CD4-positive, alpha-beta T cell (primary cell): ENCODE data around the gene IGLL1. TPM values are rescaled to one million over a fixed set of nuclear protein-coding genes. Genes with fewer than 3 reads are reported as not detected.
A peak's percentile ranks its signal among the peaks of the same experiment; 100 is the strongest.

Source experiments
- ATAC-seq: fragments of 200-7000 bp; cut with Tn5 transposase; one replicate; pipeline ENCODE4 v1.10.0; 2022; ENCODE audit warnings: mild to moderate bottlenecking; ENCODE audit not compliant: poor library complexity
- CTCF ChIA-PET: fragments of 350-600 bp; sonication (Branson Sonifier 250); formaldehyde crosslinking; loops from one replicate; lab custom pipeline; 2021; ENCODE audit warnings: antibody characterized with exemption, inconsistent platforms; lab: Charles Lee
- POLR2A ChIA-PET: fragments of 350-600 bp; sonication (Branson Sonifier 250); formaldehyde crosslinking; loops from one replicate; lab custom pipeline; 2021; ENCODE audit warnings: antibody characterized with exemption, inconsistent platforms; lab: Charles Lee
- DNase-seq, 14 experiments: peaks; one replicate each; pipeline ENCODE4 v3.0.0-alpha.2; 2013 to 2020; ENCODE audit warnings: mixed read lengths in 2 of 14
- H3K27ac ChIP-seq, 2 donors: one replicate each; pipeline versions ENCODE4 v1.5.1 to v1.7.0; 2013; ENCODE audit warnings: low read length in 2 of 2, low read depth in 1 of 2, mild to moderate bottlenecking in 1 of 2
- H3K27me3 ChIP-seq, 2 experiments: 1 replicate in 1 of 2; 2 replicates in 1 of 2; pipeline versions ENCODE4 v1.6.1 to v1.7.0; 2013; ENCODE audit warnings: low read length in 2 of 2, control low read depth in 1 of 2, mild to moderate bottlenecking in 1 of 2, moderate library complexity in 1 of 2; ENCODE audit not compliant: insufficient read depth in 2 of 2, control insufficient read depth in 1 of 2
- H3K36me3 ChIP-seq: one replicate; pipeline ENCODE4 v1.6.1; 2013; ENCODE audit warnings: low read length, control low read depth; ENCODE audit not compliant: insufficient read depth
- H3K4me1 ChIP-seq: one replicate; pipeline ENCODE4 v1.6.1; 2013; ENCODE audit warnings: low read length, control low read depth; ENCODE audit not compliant: insufficient read depth
- H3K4me3 ChIP-seq: one replicate; pipeline ENCODE4 v1.5.1; 2013; ENCODE audit warnings: mild to moderate bottlenecking, low read length, moderate library complexity
- H3K9me3 ChIP-seq, 2 experiments: 1 replicate in 1 of 2; 2 replicates in 1 of 2; pipeline versions ENCODE4 v1.6.1 to v1.7.0; 2013; ENCODE audit warnings: low read length in 2 of 2, mild to moderate bottlenecking in 2 of 2, control low read depth in 1 of 2, moderate library complexity in 1 of 2; ENCODE audit not compliant: control insufficient read depth in 1 of 2, insufficient read depth in 1 of 2
- H3K27ac Mint-ChIP-seq: one replicate; pipeline ENCODE4 v1.8.0; 2020; ENCODE audit warnings: mixed read lengths
- H3K27me3 Mint-ChIP-seq: one replicate; pipeline ENCODE4 v1.8.0; 2021; ENCODE audit warnings: mixed read lengths
- H3K36me3 Mint-ChIP-seq: one replicate; pipeline ENCODE4 v1.8.0; 2021; ENCODE audit warnings: low read depth, mixed read lengths
- H3K4me1 Mint-ChIP-seq: one replicate; pipeline ENCODE4 v1.8.0; 2021; ENCODE audit warnings: low read depth, mixed read lengths
- H3K4me3 Mint-ChIP-seq: one replicate; pipeline ENCODE4 v1.8.0; 2020; ENCODE audit warnings: mild to moderate bottlenecking, mixed read lengths
- H3K9me3 Mint-ChIP-seq: one replicate; pipeline ENCODE4 v1.8.0; 2020; ENCODE audit warnings: mixed read lengths
- intact Hi-C, 2 experiments: fragments of 100-400 bp; cut with DNase I in 1 of 2; cut with micrococcal nuclease in 1 of 2; formaldehyde crosslinking; loops; one replicate each; pipeline versions ENCODE4 v1.15.1 to v1.9.0; 2023 to 2025; cut with DNase I, micrococcal nuclease
- total RNA-seq, 174 experiments: library from RNA in 2 of 174; stranded (reverse) in 2 of 174; gene quantifications; one replicate each; pipeline ENCODE4 v1.2.3 and lab custom pipeline; 2021 to 2026
- TF ChIP-seq, protein P1 (sequence below): fragments of 200-600 bp; IDR thresholded peaks from one replicate; pipeline ENCODE4 v1.8.0; 2022; ENCODE audit warnings: antibody characterized with exemption, mild to moderate bottlenecking

Gene IGLL1
- total RNA-seq, 2 experiments from 2014 or later: not detected

DNA sequence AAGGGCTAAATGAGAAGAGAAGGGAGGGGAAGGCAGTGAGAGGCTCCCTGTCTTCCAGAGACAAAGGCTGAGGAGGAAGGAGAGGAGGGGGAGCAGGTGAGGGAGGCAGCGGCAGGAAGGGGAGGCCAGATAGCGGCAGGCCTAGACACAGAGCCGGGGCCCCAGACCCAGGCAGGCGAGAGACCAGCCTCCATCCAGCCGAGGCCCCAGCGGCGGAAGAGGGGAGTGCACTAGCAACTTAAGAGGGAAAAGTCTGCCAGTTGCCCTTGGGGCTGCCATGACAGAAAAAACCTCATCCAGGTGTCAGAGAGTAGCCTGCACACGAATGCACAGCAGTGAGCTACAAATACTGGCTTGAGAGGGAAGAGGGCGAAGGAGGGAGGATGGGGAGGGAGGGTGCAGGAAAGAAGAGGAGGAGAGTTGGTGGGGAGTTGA, 46.7 kb downstream of the IGLL1 start:
- Mint-ChIP-seq H3K27ac (no peak overlapping the region), H3K27me3 (peaks cover 15% of the 10 kb centered on the region)
- H3K9me3 ChIP-seq: no peaks in the 10 kb centered on the region

DNA sequence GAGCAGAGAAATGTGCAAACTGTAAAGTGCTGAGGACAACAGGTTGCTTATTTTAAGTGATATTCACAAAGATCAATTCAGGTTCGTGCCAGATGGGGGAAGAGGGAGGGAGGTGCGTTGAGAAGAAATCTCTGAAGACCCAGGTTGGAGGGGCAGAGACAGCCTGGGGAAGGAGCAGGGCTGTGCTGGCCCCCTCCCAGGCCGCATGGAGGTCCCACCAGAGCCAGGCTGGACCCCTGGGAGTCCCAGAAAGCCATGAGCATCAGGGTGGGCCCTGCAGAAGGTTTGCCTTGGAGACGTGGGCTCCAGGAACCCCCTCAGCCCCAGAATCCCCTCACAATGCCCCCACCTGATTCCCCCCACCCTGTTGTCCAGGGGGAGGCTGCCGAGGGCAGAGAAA, 47.4 kb downstream of the IGLL1 start:
- TF ChIP-seq, protein P1, sequence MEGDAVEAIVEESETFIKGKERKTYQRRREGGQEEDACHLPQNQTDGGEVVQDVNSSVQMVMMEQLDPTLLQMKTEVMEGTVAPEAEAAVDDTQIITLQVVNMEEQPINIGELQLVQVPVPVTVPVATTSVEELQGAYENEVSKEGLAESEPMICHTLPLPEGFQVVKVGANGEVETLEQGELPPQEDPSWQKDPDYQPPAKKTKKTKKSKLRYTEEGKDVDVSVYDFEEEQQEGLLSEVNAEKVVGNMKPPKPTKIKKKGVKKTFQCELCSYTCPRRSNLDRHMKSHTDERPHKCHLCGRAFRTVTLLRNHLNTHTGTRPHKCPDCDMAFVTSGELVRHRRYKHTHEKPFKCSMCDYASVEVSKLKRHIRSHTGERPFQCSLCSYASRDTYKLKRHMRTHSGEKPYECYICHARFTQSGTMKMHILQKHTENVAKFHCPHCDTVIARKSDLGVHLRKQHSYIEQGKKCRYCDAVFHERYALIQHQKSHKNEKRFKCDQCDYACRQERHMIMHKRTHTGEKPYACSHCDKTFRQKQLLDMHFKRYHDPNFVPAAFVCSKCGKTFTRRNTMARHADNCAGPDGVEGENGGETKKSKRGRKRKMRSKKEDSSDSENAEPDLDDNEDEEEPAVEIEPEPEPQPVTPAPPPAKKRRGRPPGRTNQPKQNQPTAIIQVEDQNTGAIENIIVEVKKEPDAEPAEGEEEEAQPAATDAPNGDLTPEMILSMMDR: no peak
- H3K27ac ChIP-seq: no peak overlapping the region
- no peak overlapping the region for H3K27ac Mint-ChIP-seq

More for the DNA sequence above, 46.7 kb downstream of the IGLL1 start:
- Histone ChIP-seq H3K4me1 (no peaks in the 10 kb centered on the region), H3K36me3 (no peaks in the 10 kb centered on the region), H3K4me3 (no peak overlapping the region), H3K27ac (no peak overlapping the region), H3K27me3 (no peaks in the 10 kb centered on the region)
- DNase-seq: peak in 8 of 14 experiments; percentile 3 to 44 (median 16)
- ChIA-PET CTCF (no interaction called here), POLR2A (no interaction called here)
- H3K4me3 Mint-ChIP-seq: no peak overlapping the region
- TF ChIP-seq, protein P1: no peak
- intact Hi-C loops: loop anchor here in 1 of 2 experiments (10.0 kb wide), 1 partner anchor 219 kb away; no protein-coding TSS in a partner anchor
- H3K36me3 Mint-ChIP-seq: no peaks in the 10 kb centered on the region
- no peaks in the 10 kb centered on the region for H3K4me1 Mint-ChIP-seq
- ATAC-seq: no peak
- no peaks in the 10 kb centered on the region for H3K9me3 Mint-ChIP-seq

DNA sequence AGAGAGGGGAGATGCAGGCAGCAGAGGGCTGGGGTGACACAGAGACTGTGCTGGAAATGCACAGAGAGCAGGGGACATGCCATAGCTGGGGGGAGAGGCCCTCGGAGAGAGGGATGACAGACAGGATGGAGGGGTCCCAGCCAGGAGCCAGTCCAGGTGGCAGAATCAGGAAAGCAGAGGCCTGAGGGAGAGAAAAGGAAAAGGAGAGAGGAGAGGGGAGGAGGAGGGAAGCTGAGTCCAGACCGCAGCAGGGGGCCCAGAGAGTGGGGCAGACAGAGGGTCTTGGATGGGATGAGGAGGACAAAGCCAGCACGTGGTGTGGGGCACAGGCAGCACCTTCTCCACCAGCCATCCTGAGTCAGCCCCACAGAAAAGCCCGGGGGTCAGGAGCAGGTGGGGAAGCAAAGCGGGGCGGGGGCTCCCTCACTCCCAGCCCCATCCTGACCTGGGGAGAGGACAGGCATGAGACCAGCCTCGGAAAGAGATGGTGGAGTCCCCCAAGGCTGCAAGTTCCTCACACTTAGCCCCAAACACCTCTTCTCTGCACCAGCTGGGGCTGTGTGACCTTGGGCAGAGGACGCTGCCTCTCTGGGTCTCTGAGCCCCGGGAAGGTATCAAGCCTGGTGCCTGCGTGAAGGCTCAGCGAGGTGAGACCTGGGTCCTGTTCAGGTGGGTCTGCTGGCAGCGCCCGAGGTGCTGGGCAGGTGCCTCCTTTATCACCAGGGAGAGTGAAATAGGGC, 48.0 kb downstream of the IGLL1 start:
- Mint-ChIP-seq H3K27ac (no peak overlapping the region), H3K36me3 (no peaks in the 10 kb centered on the region), H3K9me3 (no peaks in the 10 kb centered on the region), H3K27me3 (peaks cover 15% of the 10 kb centered on the region), H3K4me1 (no peaks in the 10 kb centered on the region), H3K4me3 (no peak overlapping the region)
- Histone ChIP-seq H3K36me3 (no peaks in the 10 kb centered on the region), H3K9me3 (no peaks in the 10 kb centered on the region), H3K27ac (no peak overlapping the region), H3K4me1 (no peaks in the 10 kb centered on the region), H3K4me3 (no peak overlapping the region), H3K27me3 (no peaks in the 10 kb centered on the region)
- TF ChIP-seq, protein P1: no peak
- ATAC-seq: no peak
- POLR2A ChIA-PET: no interaction called here
- DNase-seq: peak in 2 of 14 experiments; percentile 4 to 28
- CTCF ChIA-PET: no interaction called here
- intact Hi-C loops: loop anchor here in 1 of 2 experiments (10.0 kb wide), 1 partner anchor 217 kb away; no protein-coding TSS in a partner anchor

More for the DNA sequence above, 47.4 kb downstream of the IGLL1 start:
- ATAC-seq (no peak), DNase-seq (peak in 1 of 14 experiments; percentile 7)
- Mint-ChIP-seq H3K4me3 (no peak overlapping the region), H3K27me3 (peaks cover 15% of the 10 kb centered on the region), H3K4me1 (no peaks in the 10 kb centered on the region), H3K36me3 (no peaks in the 10 kb centered on the region), H3K9me3 (no peaks in the 10 kb centered on the region)
- ChIA-PET CTCF (no interaction called here), POLR2A (no interaction called here)
- Histone ChIP-seq H3K9me3 (no peaks in the 10 kb centered on the region), H3K4me1 (no peaks in the 10 kb centered on the region), H3K4me3 (no peak overlapping the region), H3K36me3 (no peaks in the 10 kb centered on the region), H3K27me3 (no peaks in the 10 kb centered on the region)
- intact Hi-C loops: loop anchor here in 1 of 2 experiments (10.0 kb wide), 1 partner anchor 218 kb away; no protein-coding TSS in a partner anchor
